Prostate gland (tissue), 2 donors: ENCODE data around the gene SMTN. TPM values are rescaled to one million over a fixed set of nuclear protein-coding genes. Genes with fewer than 3 reads are reported as not detected.

Source experiments
- DNase-seq: peaks from one replicate; pipeline ENCODE4 v3.0.0-alpha.2; 2019; ENCODE audit warnings: low spot score
- H3K27ac ChIP-seq, 2 donors: fragments of 200-600 bp; sonication (generic); 2 replicates each; pipeline ENCODE4 v1.5.1; 2017 to 2019
- H3K27me3 ChIP-seq: fragments of 200-600 bp; sonication (generic); replicated peaks from 2 replicates; pipeline ENCODE4 v1.5.1; 2019; ENCODE audit not compliant: insufficient read depth
- H3K36me3 ChIP-seq, 2 donors: fragments of 200-600 bp; sonication (generic); 1 replicate in 1 of 2; 2 replicates in 1 of 2; pipeline versions ENCODE4 v1.5.1 to v1.8.1; 2017 to 2019
- H3K4me1 ChIP-seq: fragments of 200-600 bp; sonication (generic); replicated peaks from 2 replicates; pipeline ENCODE4 v1.5.1; 2019
- H3K4me3 ChIP-seq, 2 donors: fragments of 200-600 bp; sonication (generic); 2 replicates each; pipeline ENCODE4 v1.5.1; 2017 to 2019
- H3K9me3 ChIP-seq: fragments of 200-600 bp; sonication (generic); 2 replicates; pipeline ENCODE4 v1.5.1; 2017
- POLR2A ChIP-seq: fragments of 450-650 bp; IDR thresholded peaks from one replicate; pipeline ENCODE4 v1.6.1; 2016; ENCODE audit warnings: antibody characterized with exemption, mild to moderate bottlenecking
- POLR2AphosphoS5 ChIP-seq: sonication (generic); formaldehyde crosslinking; IDR thresholded peaks from one replicate; pipeline ENCODE4 v1.6.1; 2017; ENCODE audit warnings: antibody characterized with exemption
- WGBS: methylation state at CpG from one replicate; pipeline ENCODE4 v1.1.5; 2018; 5-methylcytosine and 5-hydroxymethylcytosine counted together
- intact Hi-C: fragments of 100-400 bp; cut with DNase I; formaldehyde crosslinking; loops from one replicate; pipeline ENCODE4 v1.14.2; 2022
- total RNA-seq, 2 donors: library from RNA; depleted of rRNA; stranded (reverse); fragments of >200 nt; gene quantifications; one replicate each; pipeline ENCODE4 v1.1.0, GENCODE V29; 2016
- TF ChIP-seq, protein P1 (sequence below), 4 experiments: fragments of 200-600 bp in 2 of 4; fragments of 450-650 bp in 2 of 4; sonication (generic) in 2 of 4; IDR thresholded peaks; 1 replicate in 3 of 4; 2 replicates in 1 of 4; pipeline ENCODE4 v1.5.1; 2016 to 2019; ENCODE audit warnings: antibody characterized with exemption in 4 of 4, mild to moderate bottlenecking in 2 of 4, moderate library complexity in 2 of 4

SMTN gene
- total RNA-seq, 2 donors from 2014 or later, result 200 to 209 TPM

DNA sequence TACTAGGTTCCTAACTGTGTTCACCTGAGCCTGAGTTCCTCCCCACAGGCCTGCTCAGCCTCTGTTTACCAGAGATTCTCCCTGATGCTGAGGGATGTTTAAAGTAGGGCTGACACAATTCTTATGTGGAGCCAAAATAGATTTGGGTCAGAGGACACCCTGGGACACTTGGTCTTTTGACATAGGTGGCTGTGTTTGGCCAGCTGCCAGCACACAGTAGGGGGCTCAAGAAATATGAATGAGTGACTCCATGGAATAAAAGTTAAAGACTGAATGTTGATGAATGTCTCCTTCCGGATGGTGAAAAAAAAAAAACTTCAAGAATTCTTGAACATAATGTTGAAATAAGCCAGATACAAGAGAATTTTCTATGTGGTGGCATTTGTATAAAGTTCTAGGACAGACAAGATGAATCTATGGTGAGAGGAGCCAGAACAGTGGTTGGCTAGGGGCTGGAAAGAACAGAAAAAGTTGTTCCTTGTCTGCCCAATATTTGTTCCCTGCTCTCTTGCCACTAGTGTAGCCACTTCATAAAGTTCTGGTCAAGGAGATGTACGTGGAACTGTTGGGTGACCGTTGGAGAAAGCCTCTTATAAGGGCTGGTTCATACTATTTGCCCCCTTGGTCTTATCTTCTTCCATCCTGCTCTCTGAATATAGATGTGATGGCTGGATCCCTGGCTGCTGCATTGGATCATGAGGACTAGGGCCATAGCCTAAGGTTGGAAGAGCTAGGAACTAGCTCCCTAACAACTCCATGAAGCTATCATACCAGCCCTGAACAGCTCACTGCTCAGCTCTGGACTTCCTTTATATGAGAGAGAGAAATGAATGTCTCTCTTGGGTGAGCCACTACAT is 40.3 kb upstream of the SMTN start:
- Histone ChIP-seq H3K9me3 (no peaks in the 10 kb centered on the region), H3K36me3 (no peaks in the 10 kb centered on the region), H3K27ac (no peak overlapping the region), H3K4me1 (peaks cover 6% of the 10 kb centered on the region), H3K4me3 (no peak overlapping the region), H3K27me3 (no peaks in the 10 kb centered on the region)
- 88% methylated on average over 3 of the region's 3 CpGs for WGBS
- no peak for DNase-seq
- no peak for TF ChIP-seq POLR2A
- no peak for TF ChIP-seq POLR2AphosphoS5
- TF ChIP-seq, protein P1, sequence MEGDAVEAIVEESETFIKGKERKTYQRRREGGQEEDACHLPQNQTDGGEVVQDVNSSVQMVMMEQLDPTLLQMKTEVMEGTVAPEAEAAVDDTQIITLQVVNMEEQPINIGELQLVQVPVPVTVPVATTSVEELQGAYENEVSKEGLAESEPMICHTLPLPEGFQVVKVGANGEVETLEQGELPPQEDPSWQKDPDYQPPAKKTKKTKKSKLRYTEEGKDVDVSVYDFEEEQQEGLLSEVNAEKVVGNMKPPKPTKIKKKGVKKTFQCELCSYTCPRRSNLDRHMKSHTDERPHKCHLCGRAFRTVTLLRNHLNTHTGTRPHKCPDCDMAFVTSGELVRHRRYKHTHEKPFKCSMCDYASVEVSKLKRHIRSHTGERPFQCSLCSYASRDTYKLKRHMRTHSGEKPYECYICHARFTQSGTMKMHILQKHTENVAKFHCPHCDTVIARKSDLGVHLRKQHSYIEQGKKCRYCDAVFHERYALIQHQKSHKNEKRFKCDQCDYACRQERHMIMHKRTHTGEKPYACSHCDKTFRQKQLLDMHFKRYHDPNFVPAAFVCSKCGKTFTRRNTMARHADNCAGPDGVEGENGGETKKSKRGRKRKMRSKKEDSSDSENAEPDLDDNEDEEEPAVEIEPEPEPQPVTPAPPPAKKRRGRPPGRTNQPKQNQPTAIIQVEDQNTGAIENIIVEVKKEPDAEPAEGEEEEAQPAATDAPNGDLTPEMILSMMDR (IDR thresholded peaks at IDR 0.05), result no peak
- intact Hi-C loops, result no loop called here

DNA sequence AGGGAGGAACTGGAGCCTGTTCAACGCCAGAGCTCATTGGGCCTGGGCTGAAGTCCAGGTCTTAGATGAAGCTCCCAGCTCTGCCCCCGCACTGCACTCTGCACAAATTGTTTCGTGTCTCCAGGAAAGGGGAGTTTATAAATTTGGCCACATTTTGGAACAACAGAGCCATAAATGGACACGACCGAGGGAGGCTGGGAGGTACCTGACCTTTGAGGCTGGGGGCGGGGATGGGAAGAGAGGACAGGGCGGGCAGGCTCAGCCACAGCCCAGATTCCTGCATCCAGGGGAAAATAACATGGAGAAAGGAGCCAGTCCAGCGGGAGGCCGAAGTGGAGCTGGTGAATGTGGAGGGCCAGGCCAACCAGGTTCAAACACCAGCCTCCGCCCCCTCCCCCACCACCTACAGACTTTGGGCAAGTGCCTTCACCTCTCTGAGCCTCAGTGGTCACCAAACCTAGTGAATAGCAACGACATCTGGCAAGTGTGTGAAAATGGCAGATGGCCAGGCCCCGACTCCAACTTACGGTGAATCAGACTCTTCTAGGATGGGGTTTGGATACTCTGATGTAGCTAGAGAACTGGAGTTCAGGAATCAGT is 36.8 kb upstream of the SMTN start:
- Histone ChIP-seq H3K27me3 (no peaks in the 10 kb centered on the region), H3K4me3 (no peak overlapping the region), H3K9me3 (no peaks in the 10 kb centered on the region), H3K27ac (peak overlapping the region; percentile 38 to 44), H3K4me1 (no peaks in the 10 kb centered on the region), H3K36me3 (no peaks in the 10 kb centered on the region)
- intact Hi-C loops, result no loop called here
- DNase-seq, result no peak
- peak; percentile 19 for TF ChIP-seq POLR2AphosphoS5
- TF ChIP-seq, protein P1 (IDR thresholded peaks at IDR 0.05), result no peak
- WGBS, result 46% methylated on average over 13 of the region's 13 CpGs

- H3K27me3 ChIP-seq, result no peaks in the 10 kb centered on the region
- H3K4me1 ChIP-seq, result no peaks in the 10 kb centered on the region
- H3K36me3 ChIP-seq, result no peaks in the 10 kb centered on the region
- TF ChIP-seq POLR2AphosphoS5, result no peak
- TF ChIP-seq, protein P1 (IDR thresholded peaks at IDR 0.05), result no peak
- TF ChIP-seq POLR2A, result no peak
- intact Hi-C loops, result no loop called here
- DNase-seq, result no peak
- WGBS, result 72% methylated on average over 4 of the region's 4 CpGs
- H3K4me3 ChIP-seq, result no peak overlapping the region
- H3K9me3 ChIP-seq, result no peaks in the 10 kb centered on the region
- H3K27ac ChIP-seq, result peak overlapping the region; percentile 2 to 19
Measured at GRCh38 chr22:31045900-31046538, 35.1 kb upstream of the SMTN start.

DNA sequence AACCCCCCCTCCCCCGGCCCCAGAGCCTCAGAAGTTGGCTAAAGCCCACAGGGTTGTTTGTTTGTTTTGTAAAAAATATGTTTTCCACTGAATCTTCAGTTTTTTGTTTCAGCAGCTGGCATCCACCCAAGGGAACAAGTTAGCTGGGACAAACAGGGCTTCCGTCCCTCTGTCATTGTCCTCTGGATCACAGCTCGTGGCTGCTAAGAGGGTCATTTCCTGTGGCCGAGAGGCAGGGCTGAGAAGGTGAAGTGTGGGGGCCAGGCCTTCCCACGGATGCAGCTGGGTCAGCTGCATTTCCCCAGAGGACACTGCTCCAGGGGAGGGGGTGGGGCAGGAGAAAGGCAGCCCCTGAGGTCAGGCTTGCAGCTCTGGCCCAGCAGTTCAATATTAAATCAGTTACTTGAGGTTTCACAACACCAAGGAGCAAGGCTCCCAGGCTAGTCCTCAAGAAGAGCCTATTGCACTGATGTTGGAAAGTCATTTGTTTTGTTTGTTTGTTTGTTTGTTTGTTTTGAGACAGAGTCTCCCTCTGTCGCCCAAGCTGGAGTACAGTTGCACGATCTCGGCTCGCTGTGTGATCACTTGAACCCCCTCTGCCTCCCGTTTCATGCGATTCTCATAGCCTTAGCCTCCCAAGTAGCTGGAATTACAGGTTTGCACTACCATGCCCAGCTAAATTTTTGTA is 34.4 kb upstream of the SMTN start:
- no peak for DNase-seq
- H3K4me3 ChIP-seq, result no peak overlapping the region
- H3K27ac ChIP-seq, result peak overlapping the region; percentile 2 to 19
- no peaks in the 10 kb centered on the region for H3K4me1 ChIP-seq
- H3K36me3 ChIP-seq, result no peaks in the 10 kb centered on the region
- intact Hi-C loops, result no loop called here
- 71% methylated on average over 11 of the region's 11 CpGs for WGBS
- no peaks in the 10 kb centered on the region for H3K27me3 ChIP-seq
- H3K9me3 ChIP-seq, result no peaks in the 10 kb centered on the region
- TF ChIP-seq, protein P1 (IDR thresholded peaks at IDR 0.05), result no peak
- peak; percentile 22 for TF ChIP-seq POLR2AphosphoS5
